ENCODE measurements around the gene RNF144A. TPM values are rescaled to one million over a fixed set of nuclear protein-coding genes. Genes with fewer than 3 reads are reported as not detected.

Gene RNF144A
- total and polyA plus RNA-seq, 2 donors (not counting 1 experiment from before 2014, with no cell fraction given) = 0.17 to 0.24 TPM

GRCh38 chr2:7019191-7019590 lies 102.0 kb downstream of the RNF144A start:
- no peak overlapping the region for H3K4me2 ChIP-seq (ENCODE audit: extremely low read depth, insufficient read depth, low read length)
- no peaks in the 10 kb centered on the region for H3K4me1 ChIP-seq (ENCODE audit: control insufficient read depth, extremely low read depth, insufficient read depth, low read length)
- H3K27me3 ChIP-seq (ENCODE audit: control insufficient read depth, insufficient read depth, low read length) = no peaks in the 10 kb centered on the region
- H3K4me3 ChIP-seq (replicated peaks in 1 of 4; ENCODE audit: control extremely low read depth in 1 of 4, insufficient read depth in 1 of 4, low read depth in 3 of 4, low read length in 4 of 4) = no peak overlapping the region
- H3K36me3 ChIP-seq (ENCODE audit: control insufficient read depth, insufficient read depth, low read length) = no peaks in the 10 kb centered on the region
- H3K9me3 ChIP-seq (ENCODE audit: control insufficient read depth, insufficient read depth, low read depth, low read length) = no peaks in the 10 kb centered on the region
- H3K9ac ChIP-seq (ENCODE audit: insufficient read depth, low read length) = no peak overlapping the region
- TF ChIP-seq, protein P1, sequence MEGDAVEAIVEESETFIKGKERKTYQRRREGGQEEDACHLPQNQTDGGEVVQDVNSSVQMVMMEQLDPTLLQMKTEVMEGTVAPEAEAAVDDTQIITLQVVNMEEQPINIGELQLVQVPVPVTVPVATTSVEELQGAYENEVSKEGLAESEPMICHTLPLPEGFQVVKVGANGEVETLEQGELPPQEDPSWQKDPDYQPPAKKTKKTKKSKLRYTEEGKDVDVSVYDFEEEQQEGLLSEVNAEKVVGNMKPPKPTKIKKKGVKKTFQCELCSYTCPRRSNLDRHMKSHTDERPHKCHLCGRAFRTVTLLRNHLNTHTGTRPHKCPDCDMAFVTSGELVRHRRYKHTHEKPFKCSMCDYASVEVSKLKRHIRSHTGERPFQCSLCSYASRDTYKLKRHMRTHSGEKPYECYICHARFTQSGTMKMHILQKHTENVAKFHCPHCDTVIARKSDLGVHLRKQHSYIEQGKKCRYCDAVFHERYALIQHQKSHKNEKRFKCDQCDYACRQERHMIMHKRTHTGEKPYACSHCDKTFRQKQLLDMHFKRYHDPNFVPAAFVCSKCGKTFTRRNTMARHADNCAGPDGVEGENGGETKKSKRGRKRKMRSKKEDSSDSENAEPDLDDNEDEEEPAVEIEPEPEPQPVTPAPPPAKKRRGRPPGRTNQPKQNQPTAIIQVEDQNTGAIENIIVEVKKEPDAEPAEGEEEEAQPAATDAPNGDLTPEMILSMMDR (conservative IDR thresholded peaks at IDR 0.05 in 1 of 2, IDR thresholded peaks at IDR 0.05 in 1 of 2; ENCODE audit: low read depth in 1 of 2, low read length in 2 of 2) = no peak
- no peak for TF ChIP-seq EZH2 (IDR thresholded peaks at IDR 0.05; ENCODE audit: low read length, missing control alignments)
- H2AFZ ChIP-seq (ENCODE audit: low read length) = no peak overlapping the region
- no peaks in the 10 kb centered on the region for H4K20me1 ChIP-seq (ENCODE audit: control insufficient read depth, extremely low read depth, insufficient read depth, low read length)
- DNase-seq (ENCODE audit: low read depth in 2 of 2) = no peak
- no peak overlapping the region for H3K27ac ChIP-seq (ENCODE audit: insufficient read depth, low read length)
- no peaks in the 10 kb centered on the region for H3K79me2 ChIP-seq (ENCODE audit: control insufficient read depth, insufficient read depth, low read length)

DNA sequence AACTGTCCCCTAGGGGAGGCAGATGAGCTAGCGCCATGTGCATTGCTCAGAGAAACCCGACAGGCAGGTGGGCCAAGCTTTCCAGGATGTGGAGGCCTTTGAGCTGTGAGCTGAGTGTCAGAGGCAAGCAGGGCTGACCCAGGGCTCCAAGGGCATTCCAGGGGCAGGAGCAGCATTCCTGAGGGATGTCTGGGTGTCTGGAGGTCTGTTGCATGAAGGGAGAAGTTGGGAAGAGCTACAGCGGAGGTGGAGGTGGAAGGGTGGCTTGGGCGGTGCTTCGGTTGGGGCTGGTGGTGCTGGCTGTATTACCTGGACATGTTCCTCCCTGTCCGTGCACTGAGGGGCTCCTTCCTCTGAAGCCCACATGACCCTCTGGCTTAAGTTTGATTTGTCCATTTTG lies 102.8 kb downstream of the RNF144A start:
- DNase-seq (ENCODE audit: low read depth in 2 of 2) = no peak
- no peaks in the 10 kb centered on the region for H3K27me3 ChIP-seq (ENCODE audit: control insufficient read depth, insufficient read depth, low read length)
- no peaks in the 10 kb centered on the region for H4K20me1 ChIP-seq (ENCODE audit: control insufficient read depth, extremely low read depth, insufficient read depth, low read length)
- TF ChIP-seq, protein P1 (conservative IDR thresholded peaks at IDR 0.05 in 1 of 2, IDR thresholded peaks at IDR 0.05 in 1 of 2; ENCODE audit: low read depth in 1 of 2, low read length in 2 of 2) = no peak
- TF ChIP-seq EZH2 (IDR thresholded peaks at IDR 0.05; ENCODE audit: low read length, missing control alignments) = no peak
- H3K4me1 ChIP-seq (ENCODE audit: control insufficient read depth, extremely low read depth, insufficient read depth, low read length) = no peaks in the 10 kb centered on the region
- no peak overlapping the region for H3K4me3 ChIP-seq (replicated peaks in 1 of 4; ENCODE audit: control extremely low read depth in 1 of 4, insufficient read depth in 1 of 4, low read depth in 3 of 4, low read length in 4 of 4)
- no peaks in the 10 kb centered on the region for H3K9me3 ChIP-seq (ENCODE audit: control insufficient read depth, insufficient read depth, low read depth, low read length)
- no peak overlapping the region for H3K27ac ChIP-seq (ENCODE audit: insufficient read depth, low read length)
- no peak overlapping the region for H2AFZ ChIP-seq (ENCODE audit: low read length)
- H3K36me3 ChIP-seq (ENCODE audit: control insufficient read depth, insufficient read depth, low read length) = no peaks in the 10 kb centered on the region
- H3K4me2 ChIP-seq (ENCODE audit: extremely low read depth, insufficient read depth, low read length) = no peak overlapping the region
- no peak overlapping the region for H3K9ac ChIP-seq (ENCODE audit: insufficient read depth, low read length)
- H3K79me2 ChIP-seq (ENCODE audit: control insufficient read depth, insufficient read depth, low read length) = no peaks in the 10 kb centered on the region

DNA sequence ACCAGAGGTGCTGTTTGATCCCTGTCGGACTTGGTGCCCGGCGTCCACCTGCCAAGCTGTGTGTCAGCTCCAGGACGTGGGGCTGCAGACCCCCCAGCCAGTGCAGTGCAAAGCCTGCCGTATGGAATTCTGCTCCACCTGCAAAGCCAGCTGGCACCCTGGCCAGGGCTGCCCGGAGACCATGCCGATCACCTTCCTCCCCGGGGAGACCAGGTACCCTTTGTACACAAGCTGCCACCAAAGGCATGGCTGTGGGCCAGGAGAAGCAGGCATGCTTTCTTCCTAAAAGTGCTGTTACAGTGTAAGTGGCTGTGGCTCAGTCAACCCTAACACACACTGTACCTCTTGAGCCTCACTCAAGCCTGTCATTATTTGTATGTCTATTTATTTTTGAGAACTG lies 103.3 kb downstream of the RNF144A start:
- no peak for TF ChIP-seq EZH2 (IDR thresholded peaks at IDR 0.05; ENCODE audit: low read length, missing control alignments)
- TF ChIP-seq, protein P1 (conservative IDR thresholded peaks at IDR 0.05 in 1 of 2, IDR thresholded peaks at IDR 0.05 in 1 of 2; ENCODE audit: low read depth in 1 of 2, low read length in 2 of 2) = no peak
- Histone ChIP-seq H3K9me3 (ENCODE audit: control insufficient read depth, insufficient read depth, low read depth, low read length) (no peaks in the 10 kb centered on the region), H3K4me1 (ENCODE audit: control insufficient read depth, extremely low read depth, insufficient read depth, low read length) (no peaks in the 10 kb centered on the region), H4K20me1 (ENCODE audit: control insufficient read depth, extremely low read depth, insufficient read depth, low read length) (no peaks in the 10 kb centered on the region), H2AFZ (ENCODE audit: low read length) (no peak overlapping the region), H3K27ac (ENCODE audit: insufficient read depth, low read length) (no peak overlapping the region), H3K9ac (ENCODE audit: insufficient read depth, low read length) (no peak overlapping the region), H3K79me2 (ENCODE audit: control insufficient read depth, insufficient read depth, low read length) (no peaks in the 10 kb centered on the region), H3K36me3 (ENCODE audit: control insufficient read depth, insufficient read depth, low read length) (no peaks in the 10 kb centered on the region), H3K4me2 (ENCODE audit: extremely low read depth, insufficient read depth, low read length) (no peak overlapping the region), H3K27me3 (ENCODE audit: control insufficient read depth, insufficient read depth, low read length) (no peaks in the 10 kb centered on the region), H3K4me3 (replicated peaks in 1 of 4; ENCODE audit: control extremely low read depth in 1 of 4, insufficient read depth in 1 of 4, low read depth in 3 of 4, low read length in 4 of 4) (no peak overlapping the region)
- DNase-seq (ENCODE audit: low read depth in 2 of 2) = no peak
